Astrocyte of the spinal cord (primary cell): ENCODE data around the gene MYBPC1.

Experiments used
- DNase-seq: peaks from one replicate; pipeline ENCODE4 v3.0.0; 2011; ENCODE audit warnings: low read depth, low spot score
- H3K4me3 ChIP-seq: 2 replicates; pipeline ENCODE4 v1.5.1; 2011; ENCODE audit warnings: low read depth, mild to moderate bottlenecking, low read length, moderate library complexity
- in situ Hi-C: cut with HindIII; loops from 2 replicates; pipeline ENCODE4 v1.10.0; 2017; ENCODE audit warnings: low sequenced_read_pairs
- TF ChIP-seq, protein P1 (sequence below): IDR thresholded peaks from 2 replicates; pipeline ENCODE4 v1.5.1; 2012; ENCODE audit warnings: low read depth, mild to moderate bottlenecking, low read length, inconsistent platforms

The MYBPC1 gene

DNA sequence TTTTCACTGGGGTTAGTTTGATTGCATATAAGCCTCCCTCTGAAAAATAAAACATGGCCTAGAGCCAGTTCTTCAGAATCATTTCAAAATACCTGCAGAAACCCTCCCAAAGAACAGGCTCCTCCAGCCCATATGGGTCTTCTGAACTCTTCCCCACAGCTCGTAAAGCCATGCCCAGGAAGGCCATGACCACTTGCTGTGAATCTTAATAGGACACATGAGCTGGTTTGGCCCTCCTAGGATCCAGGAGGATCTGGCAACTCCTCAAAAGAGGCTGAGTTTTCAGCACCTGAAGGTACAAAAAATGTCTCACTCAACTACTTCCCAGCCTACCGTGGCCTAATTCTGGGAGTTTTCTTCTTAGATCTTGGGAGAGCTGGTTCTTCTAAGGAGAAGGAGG lies 2.4 kb downstream of the MYBPC1 start:
- in situ Hi-C loops, result no loop called here

GRCh38 chr12:101598483-101598882 lies 3.7 kb downstream of the MYBPC1 start:
- in situ Hi-C loops, result no loop called here
- no peak overlapping the region for H3K4me3 ChIP-seq
- DNase-seq, result no peak
- TF ChIP-seq, protein P1, sequence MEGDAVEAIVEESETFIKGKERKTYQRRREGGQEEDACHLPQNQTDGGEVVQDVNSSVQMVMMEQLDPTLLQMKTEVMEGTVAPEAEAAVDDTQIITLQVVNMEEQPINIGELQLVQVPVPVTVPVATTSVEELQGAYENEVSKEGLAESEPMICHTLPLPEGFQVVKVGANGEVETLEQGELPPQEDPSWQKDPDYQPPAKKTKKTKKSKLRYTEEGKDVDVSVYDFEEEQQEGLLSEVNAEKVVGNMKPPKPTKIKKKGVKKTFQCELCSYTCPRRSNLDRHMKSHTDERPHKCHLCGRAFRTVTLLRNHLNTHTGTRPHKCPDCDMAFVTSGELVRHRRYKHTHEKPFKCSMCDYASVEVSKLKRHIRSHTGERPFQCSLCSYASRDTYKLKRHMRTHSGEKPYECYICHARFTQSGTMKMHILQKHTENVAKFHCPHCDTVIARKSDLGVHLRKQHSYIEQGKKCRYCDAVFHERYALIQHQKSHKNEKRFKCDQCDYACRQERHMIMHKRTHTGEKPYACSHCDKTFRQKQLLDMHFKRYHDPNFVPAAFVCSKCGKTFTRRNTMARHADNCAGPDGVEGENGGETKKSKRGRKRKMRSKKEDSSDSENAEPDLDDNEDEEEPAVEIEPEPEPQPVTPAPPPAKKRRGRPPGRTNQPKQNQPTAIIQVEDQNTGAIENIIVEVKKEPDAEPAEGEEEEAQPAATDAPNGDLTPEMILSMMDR, result no peak

More for the DNA sequence above, 2.4 kb downstream of the MYBPC1 start:
- no peak for DNase-seq
- H3K4me3 ChIP-seq, result no peak overlapping the region
- TF ChIP-seq, protein P1, result no peak

GRCh38 chr12:101599311-101599710 lies 4.5 kb downstream of the MYBPC1 start:
- in situ Hi-C loops, result no loop called here
- TF ChIP-seq, protein P1, result no peak
- DNase-seq, result no peak
- no peak overlapping the region for H3K4me3 ChIP-seq

DNA sequence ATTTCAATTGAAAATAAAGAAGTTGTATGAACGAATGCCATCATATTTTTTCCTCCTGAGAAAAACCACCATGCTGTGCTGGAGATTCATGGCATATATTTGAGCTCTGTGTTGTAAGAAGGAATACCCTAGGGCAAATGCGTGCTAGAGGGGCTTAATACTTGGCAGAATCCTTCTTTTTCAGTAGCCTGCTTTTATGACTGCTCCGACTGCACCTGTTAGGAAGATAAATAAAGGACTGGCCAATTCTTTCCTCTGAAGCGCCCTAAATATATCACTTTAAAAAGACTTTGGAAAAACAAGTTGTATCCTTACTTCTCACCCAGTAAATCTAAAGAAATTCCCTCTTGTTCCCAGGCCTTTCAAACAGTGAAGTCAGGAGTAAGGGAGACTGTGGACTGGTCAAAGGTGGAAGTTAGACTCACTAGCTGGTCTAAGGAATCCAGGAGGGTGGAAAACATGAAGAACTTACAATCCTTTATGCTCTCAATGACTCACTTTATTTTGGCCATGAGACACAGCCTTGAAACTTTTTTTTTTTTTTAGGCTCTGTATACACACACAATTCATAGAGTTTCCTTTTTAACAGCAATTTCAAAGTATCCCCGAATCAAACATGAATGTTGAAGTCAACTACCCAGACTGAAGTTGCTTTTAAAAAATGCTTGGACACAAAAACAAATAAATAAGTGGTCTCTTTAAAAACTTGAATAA lies 5.2 kb downstream of the MYBPC1 start:
- TF ChIP-seq, protein P1, result no peak
- in situ Hi-C loops, result no loop called here
- H3K4me3 ChIP-seq, result no peak overlapping the region
- DNase-seq, result no peak

DNA sequence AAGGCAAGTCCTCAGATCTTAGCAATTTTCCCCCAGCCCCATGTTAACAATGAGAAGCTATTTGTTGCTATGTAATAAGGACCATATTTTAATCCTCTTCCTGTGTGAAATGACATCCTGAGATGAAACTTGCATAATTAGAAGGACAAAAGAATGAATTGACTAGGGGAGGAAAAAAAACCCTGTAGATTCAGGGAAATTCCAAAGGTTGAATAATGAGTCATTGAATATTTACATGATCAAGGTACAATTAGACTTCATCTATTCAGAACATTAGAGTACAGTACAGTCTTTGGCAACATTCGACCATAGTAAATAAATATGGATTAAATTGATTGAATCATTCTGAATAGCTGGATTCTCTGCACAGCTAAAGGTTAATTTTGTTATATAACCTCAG lies 9.4 kb downstream of the MYBPC1 start:
- in situ Hi-C loops, result no loop called here
- no peak overlapping the region for H3K4me3 ChIP-seq
- TF ChIP-seq, protein P1, result no peak
- no peak for DNase-seq

DNA sequence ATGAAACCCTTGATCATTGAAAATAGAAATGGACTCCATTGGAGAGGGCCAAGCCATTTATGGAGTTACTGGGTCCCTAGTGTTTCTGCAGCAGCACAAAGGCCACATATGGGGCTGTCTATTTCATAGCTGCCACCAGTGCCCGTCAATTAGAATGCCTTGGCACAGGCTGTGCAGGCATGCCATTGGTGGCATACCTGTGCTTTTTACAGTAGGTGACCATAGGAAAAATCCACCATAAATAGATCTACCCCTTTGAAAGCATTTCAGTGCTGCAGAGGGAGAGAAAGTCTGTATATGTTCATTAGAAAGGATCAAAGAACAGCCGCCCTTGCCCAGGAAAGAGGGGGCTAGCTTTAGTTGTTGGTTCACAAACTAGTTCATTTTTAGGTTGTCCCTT lies 13.1 kb downstream of the MYBPC1 start:
- TF ChIP-seq, protein P1, result no peak
- DNase-seq, result no peak
- no peak overlapping the region for H3K4me3 ChIP-seq
- in situ Hi-C loops, result no loop called here
